ENCODE data around the gene UBE2QL1.

The UBE2QL1 gene

GRCh38 chr5:6464441-6464840 lies 15.8 kb downstream of the UBE2QL1 start:
- ATAC-seq: no peak
- TF ChIP-seq BACH2 (CRISPR knock-in tag; IDR thresholded peaks at IDR 0.05; ENCODE audit: borderline replicate concordance) (no peak), ARNTL (CRISPR knock-in tag; IDR thresholded peaks at IDR 0.05; ENCODE audit: borderline replicate concordance, low read depth) (no peak), ZNF565 (CRISPR knock-in tag; conservative IDR thresholded peaks at IDR 0.05; ENCODE audit: low read depth) (no peak), SNAI2 (CRISPR knock-in tag; IDR thresholded peaks at IDR 0.05) (no peak), OSR1 (CRISPR knock-in tag; IDR thresholded peaks at IDR 0.05) (no peak), RARB (CRISPR knock-in tag; IDR thresholded peaks at IDR 0.05) (no peak), ZC3H10 (CRISPR knock-in tag; IDR thresholded peaks at IDR 0.05) (no peak), ZNF8 (CRISPR knock-in tag; IDR thresholded peaks at IDR 0.05) (no peak), ESRRG (CRISPR knock-in tag; IDR thresholded peaks at IDR 0.05) (no peak), ZNF70 (CRISPR knock-in tag; IDR thresholded peaks at IDR 0.05) (no peak), GLIS3 (CRISPR knock-in tag; IDR thresholded peaks at IDR 0.05) (no peak), ZFP30 (CRISPR knock-in tag; IDR thresholded peaks at IDR 0.05) (no peak), CREB5 (CRISPR knock-in tag; IDR thresholded peaks at IDR 0.05; ENCODE audit: low read depth) (no peak), TCF4 (CRISPR knock-in tag; IDR thresholded peaks at IDR 0.05; ENCODE audit: borderline replicate concordance) (no peak), ZFP3 (CRISPR knock-in tag; IDR thresholded peaks at IDR 0.05) (no peak), CSDC2 (CRISPR knock-in tag; IDR thresholded peaks at IDR 0.05) (no peak)
- TF ChIP-seq, protein P1, sequence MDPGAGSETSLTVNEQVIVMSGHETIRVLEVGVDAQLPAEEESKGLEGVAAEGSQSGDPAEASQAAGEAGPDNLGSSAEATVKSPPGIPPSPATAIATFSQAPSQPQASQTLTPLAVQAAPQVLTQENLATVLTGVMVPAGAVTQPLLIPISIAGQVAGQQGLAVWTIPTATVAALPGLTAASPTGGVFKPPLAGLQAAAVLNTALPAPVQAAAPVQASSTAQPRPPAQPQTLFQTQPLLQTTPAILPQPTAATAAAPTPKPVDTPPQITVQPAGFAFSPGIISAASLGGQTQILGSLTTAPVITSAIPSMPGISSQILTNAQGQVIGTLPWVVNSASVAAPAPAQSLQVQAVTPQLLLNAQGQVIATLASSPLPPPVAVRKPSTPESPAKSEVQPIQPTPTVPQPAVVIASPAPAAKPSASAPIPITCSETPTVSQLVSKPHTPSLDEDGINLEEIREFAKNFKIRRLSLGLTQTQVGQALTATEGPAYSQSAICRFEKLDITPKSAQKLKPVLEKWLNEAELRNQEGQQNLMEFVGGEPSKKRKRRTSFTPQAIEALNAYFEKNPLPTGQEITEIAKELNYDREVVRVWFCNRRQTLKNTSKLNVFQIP (CRISPR knock-in tag; IDR thresholded peaks at IDR 0.05; ENCODE audit: borderline replicate concordance, low read depth): no peak
- TF ChIP-seq, protein P2, sequence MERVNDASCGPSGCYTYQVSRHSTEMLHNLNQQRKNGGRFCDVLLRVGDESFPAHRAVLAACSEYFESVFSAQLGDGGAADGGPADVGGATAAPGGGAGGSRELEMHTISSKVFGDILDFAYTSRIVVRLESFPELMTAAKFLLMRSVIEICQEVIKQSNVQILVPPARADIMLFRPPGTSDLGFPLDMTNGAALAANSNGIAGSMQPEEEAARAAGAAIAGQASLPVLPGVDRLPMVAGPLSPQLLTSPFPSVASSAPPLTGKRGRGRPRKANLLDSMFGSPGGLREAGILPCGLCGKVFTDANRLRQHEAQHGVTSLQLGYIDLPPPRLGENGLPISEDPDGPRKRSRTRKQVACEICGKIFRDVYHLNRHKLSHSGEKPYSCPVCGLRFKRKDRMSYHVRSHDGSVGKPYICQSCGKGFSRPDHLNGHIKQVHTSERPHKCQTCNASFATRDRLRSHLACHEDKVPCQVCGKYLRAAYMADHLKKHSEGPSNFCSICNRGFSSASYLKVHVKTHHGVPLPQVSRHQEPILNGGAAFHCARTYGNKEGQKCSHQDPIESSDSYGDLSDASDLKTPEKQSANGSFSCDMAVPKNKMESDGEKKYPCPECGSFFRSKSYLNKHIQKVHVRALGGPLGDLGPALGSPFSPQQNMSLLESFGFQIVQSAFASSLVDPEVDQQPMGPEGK (CRISPR knock-in tag; IDR thresholded peaks at IDR 0.05; ENCODE audit: borderline replicate concordance): no peak
- TF ChIP-seq, protein P3, sequence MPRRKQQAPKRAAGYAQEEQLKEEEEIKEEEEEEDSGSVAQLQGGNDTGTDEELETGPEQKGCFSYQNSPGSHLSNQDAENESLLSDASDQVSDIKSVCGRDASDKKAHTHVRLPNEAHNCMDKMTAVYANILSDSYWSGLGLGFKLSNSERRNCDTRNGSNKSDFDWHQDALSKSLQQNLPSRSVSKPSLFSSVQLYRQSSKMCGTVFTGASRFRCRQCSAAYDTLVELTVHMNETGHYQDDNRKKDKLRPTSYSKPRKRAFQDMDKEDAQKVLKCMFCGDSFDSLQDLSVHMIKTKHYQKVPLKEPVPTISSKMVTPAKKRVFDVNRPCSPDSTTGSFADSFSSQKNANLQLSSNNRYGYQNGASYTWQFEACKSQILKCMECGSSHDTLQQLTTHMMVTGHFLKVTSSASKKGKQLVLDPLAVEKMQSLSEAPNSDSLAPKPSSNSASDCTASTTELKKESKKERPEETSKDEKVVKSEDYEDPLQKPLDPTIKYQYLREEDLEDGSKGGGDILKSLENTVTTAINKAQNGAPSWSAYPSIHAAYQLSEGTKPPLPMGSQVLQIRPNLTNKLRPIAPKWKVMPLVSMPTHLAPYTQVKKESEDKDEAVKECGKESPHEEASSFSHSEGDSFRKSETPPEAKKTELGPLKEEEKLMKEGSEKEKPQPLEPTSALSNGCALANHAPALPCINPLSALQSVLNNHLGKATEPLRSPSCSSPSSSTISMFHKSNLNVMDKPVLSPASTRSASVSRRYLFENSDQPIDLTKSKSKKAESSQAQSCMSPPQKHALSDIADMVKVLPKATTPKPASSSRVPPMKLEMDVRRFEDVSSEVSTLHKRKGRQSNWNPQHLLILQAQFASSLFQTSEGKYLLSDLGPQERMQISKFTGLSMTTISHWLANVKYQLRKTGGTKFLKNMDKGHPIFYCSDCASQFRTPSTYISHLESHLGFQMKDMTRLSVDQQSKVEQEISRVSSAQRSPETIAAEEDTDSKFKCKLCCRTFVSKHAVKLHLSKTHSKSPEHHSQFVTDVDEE (CRISPR knock-in tag; IDR thresholded peaks at IDR 0.05): no peak

DNA sequence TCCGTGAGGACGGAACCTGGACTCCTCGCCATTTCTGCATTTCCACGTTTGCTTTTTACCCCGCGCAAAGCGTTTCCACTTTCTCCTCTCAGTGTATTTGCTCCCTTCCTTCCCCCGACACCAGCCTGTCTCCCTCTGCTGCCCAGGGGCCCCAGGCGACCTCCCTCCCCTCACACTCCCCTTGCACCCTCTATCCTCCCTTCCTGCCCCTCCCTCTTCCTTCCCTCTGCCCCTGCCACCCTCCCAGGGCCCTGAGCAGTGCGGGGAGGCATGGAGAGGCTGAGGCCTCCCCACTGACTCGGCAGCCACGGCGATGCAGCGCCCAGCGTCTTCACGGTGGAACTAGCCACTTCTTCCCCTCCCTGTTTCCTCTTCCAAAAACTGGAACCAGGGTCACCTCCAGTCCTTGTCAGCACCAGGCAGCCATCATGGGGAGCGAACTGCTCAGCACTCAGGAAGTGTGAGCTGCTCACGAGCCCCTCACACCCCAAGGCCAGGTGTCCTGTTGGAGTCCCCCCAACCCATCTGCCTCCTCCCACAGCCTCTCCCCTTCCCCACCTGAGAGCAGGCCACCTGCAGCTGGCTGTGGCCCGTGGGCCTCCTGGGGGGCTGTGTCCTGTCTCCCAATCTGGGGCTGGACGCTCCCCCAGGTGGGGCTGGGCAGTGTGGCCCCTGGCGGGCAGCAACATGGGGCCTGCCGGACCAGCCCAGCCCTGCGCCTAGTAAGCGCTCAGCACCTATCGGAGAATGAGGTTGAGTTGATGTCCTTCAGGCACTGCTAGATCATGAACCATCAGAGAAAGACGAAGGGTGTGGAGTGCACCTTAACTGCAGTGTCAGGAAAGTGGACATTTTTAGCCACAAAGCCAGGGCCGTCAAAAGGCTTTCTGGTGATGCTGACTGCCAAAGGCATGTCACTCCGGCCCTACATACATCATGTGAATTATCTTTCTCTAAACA lies 17.5 kb downstream of the UBE2QL1 start:
- ATAC-seq: no peak
- TF ChIP-seq ZNF70 (CRISPR knock-in tag; IDR thresholded peaks at IDR 0.05) (no peak), PPARA (CRISPR knock-in tag; IDR thresholded peaks at IDR 0.05; ENCODE audit: borderline replicate concordance) (no peak), ARNTL (CRISPR knock-in tag; IDR thresholded peaks at IDR 0.05; ENCODE audit: borderline replicate concordance, low read depth) (no peak), CSDC2 (CRISPR knock-in tag; IDR thresholded peaks at IDR 0.05) (no peak), ZNF8 (CRISPR knock-in tag; IDR thresholded peaks at IDR 0.05) (no peak), GLIS3 (CRISPR knock-in tag; IDR thresholded peaks at IDR 0.05) (no peak), SNAI2 (CRISPR knock-in tag; IDR thresholded peaks at IDR 0.05) (no peak)
- TF ChIP-seq, protein P2 (CRISPR knock-in tag; IDR thresholded peaks at IDR 0.05; ENCODE audit: borderline replicate concordance): no peak
